Measurements from ENCODE around the gene ABCA13.

ABCA13 gene

DNA sequence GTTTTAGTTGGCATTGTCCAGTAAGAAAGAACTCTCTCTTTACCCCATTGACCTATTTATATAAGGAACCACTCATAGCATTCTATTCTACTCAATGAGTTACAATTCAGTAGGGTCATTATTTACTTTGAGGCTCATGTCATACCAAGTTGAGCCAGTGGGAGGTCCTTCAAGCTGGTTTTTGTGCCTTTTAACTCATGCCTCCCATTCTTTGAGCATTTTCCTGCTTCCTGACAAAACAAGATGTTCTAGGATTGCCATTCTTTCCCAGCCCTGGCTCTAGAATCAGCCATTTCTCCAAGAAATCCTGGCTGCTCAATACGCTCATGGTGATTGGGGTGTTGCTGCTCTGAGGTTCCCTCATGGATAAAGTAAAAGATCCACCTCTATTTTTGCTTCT lies 250.1 kb downstream of the ABCA13 start:
- no peak overlapping the region for H3K9ac ChIP-seq
- no peaks in the 10 kb centered on the region for H4K20me1 ChIP-seq (ENCODE audit: insufficient read depth)
- H2AFZ ChIP-seq (ENCODE audit: low read depth), result no peak overlapping the region
- no peaks in the 10 kb centered on the region for H3K79me2 ChIP-seq (ENCODE audit: insufficient read depth, low read depth)
- no peaks in the 10 kb centered on the region for H3K36me3 ChIP-seq (ENCODE audit: insufficient read depth)
- no peaks in the 10 kb centered on the region for H3K27me3 ChIP-seq (ENCODE audit: insufficient read depth, low read depth)
- TF ChIP-seq, protein P1, sequence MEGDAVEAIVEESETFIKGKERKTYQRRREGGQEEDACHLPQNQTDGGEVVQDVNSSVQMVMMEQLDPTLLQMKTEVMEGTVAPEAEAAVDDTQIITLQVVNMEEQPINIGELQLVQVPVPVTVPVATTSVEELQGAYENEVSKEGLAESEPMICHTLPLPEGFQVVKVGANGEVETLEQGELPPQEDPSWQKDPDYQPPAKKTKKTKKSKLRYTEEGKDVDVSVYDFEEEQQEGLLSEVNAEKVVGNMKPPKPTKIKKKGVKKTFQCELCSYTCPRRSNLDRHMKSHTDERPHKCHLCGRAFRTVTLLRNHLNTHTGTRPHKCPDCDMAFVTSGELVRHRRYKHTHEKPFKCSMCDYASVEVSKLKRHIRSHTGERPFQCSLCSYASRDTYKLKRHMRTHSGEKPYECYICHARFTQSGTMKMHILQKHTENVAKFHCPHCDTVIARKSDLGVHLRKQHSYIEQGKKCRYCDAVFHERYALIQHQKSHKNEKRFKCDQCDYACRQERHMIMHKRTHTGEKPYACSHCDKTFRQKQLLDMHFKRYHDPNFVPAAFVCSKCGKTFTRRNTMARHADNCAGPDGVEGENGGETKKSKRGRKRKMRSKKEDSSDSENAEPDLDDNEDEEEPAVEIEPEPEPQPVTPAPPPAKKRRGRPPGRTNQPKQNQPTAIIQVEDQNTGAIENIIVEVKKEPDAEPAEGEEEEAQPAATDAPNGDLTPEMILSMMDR (conservative IDR thresholded peaks at IDR 0.05; ENCODE audit: low read depth, low read length), result no peak
- H3K4me2 ChIP-seq, result no peak overlapping the region
- H3K4me1 ChIP-seq (ENCODE audit: low read depth, poor library complexity, severe bottlenecking), result no peaks in the 10 kb centered on the region
- H3K27ac ChIP-seq, result no peak overlapping the region
- no peak overlapping the region for H3K4me3 ChIP-seq (IDR thresholded peaks at IDR 0.05; ENCODE audit: insufficient read depth, low read depth, low read length)

DNA sequence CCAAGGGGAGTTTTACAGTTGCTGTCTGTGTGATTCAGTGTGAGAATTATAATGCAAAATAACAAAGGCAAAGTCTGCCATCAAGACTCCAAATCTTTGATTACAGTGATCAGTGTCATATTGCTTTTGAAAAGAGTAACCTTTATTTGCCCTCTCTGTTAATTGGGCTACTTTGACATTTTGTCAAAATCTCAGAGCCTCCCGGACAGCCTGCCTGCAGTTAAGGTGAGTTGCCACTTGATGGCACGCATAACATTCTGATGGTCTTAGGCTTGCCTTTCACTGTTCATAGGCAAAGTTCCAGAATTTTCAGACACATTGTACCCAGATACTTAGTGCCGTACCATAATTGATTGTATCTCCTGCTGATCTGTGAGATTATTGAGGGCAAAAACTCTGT lies 253.5 kb downstream of the ABCA13 start:
- Histone ChIP-seq H3K4me3 (IDR thresholded peaks at IDR 0.05; ENCODE audit: insufficient read depth, low read depth, low read length) (no peak overlapping the region), H3K4me1 (ENCODE audit: low read depth, poor library complexity, severe bottlenecking) (no peaks in the 10 kb centered on the region), H3K27me3 (ENCODE audit: insufficient read depth, low read depth) (no peaks in the 10 kb centered on the region), H3K27ac (no peak overlapping the region), H3K36me3 (ENCODE audit: insufficient read depth) (no peaks in the 10 kb centered on the region), H3K79me2 (ENCODE audit: insufficient read depth, low read depth) (no peaks in the 10 kb centered on the region), H3K9ac (no peak overlapping the region), H3K4me2 (no peak overlapping the region), H4K20me1 (ENCODE audit: insufficient read depth) (no peaks in the 10 kb centered on the region), H2AFZ (ENCODE audit: low read depth) (no peak overlapping the region)
- TF ChIP-seq, protein P1 (conservative IDR thresholded peaks at IDR 0.05; ENCODE audit: low read depth, low read length), result peak; percentile 72

DNA sequence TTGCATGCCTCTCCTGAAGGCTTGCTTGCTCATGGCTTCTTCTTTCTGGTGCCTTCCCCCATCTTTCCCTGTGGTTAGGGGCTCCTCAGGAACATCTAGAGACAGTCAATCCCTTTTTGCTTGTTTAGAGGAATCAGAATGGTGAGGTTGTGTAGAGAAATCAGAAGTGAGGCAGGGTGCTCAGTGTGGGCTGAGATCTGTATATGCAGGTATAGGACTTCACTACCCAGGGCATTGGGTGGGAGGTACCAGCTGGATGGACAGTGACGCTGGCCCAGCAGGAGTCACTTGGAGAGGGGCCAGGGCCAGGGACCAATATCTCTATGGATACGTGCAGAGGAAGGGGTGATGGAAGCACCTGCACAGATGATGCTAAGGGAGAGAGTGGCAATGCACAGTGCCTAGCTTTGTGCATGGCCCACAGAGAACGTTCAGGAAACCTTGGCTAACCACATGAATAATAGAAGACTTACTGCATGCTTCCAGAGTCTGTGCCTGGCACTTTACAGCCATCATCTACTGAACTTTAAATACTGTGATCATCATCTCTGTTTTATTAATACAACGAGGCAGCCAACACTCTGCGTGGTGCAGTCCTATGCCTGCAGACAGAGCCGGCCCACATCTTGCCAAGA lies 255.2 kb downstream of the ABCA13 start:
- H3K27me3 ChIP-seq (ENCODE audit: insufficient read depth, low read depth), result no peaks in the 10 kb centered on the region
- no peak overlapping the region for H3K27ac ChIP-seq

DNA sequence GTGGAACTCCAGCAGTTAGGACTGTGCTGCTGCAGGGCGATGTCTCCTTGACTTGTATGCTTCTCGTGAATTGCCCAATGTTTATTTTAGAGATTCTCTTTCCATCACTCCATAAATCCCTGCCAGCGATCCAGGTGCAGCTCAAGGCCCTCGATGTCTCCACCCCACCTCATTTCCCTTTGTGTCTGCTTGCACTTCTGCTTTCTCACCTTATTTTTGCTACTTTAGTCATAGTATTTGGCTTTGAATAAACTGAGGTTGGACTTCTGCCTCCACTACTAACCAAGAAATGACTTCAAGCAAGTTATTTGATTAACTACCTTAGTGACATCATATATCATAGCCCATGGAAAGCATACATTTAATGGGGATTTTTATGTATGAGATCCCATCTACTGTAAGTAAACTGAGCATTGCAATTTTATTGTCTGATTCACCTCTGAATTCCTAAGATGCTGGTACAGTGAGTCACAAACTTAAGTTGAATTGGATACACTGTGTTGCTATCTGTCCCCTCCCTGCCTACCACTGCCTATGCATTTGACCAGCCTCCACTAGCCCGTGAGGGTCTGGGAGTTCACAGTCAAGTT lies 255.8 kb downstream of the ABCA13 start:
- H3K4me3 ChIP-seq (IDR thresholded peaks at IDR 0.05; ENCODE audit: insufficient read depth, low read depth, low read length), result no peak overlapping the region
- TF ChIP-seq, protein P1 (conservative IDR thresholded peaks at IDR 0.05; ENCODE audit: low read depth, low read length), result no peak
- H3K4me1 ChIP-seq (ENCODE audit: low read depth, poor library complexity, severe bottlenecking), result no peaks in the 10 kb centered on the region
- H3K36me3 ChIP-seq (ENCODE audit: insufficient read depth), result no peaks in the 10 kb centered on the region
- no peaks in the 10 kb centered on the region for H3K79me2 ChIP-seq (ENCODE audit: insufficient read depth, low read depth)
- no peak overlapping the region for H3K27ac ChIP-seq
- no peaks in the 10 kb centered on the region for H4K20me1 ChIP-seq (ENCODE audit: insufficient read depth)
- no peak overlapping the region for H3K9ac ChIP-seq
- H3K27me3 ChIP-seq (ENCODE audit: insufficient read depth, low read depth), result no peaks in the 10 kb centered on the region
- H2AFZ ChIP-seq (ENCODE audit: low read depth), result no peak overlapping the region
- no peak overlapping the region for H3K4me2 ChIP-seq

More for the DNA sequence above, 255.2 kb downstream of the ABCA13 start:
- Histone ChIP-seq H3K4me2 (no peak overlapping the region), H4K20me1 (ENCODE audit: insufficient read depth) (no peaks in the 10 kb centered on the region), H3K36me3 (ENCODE audit: insufficient read depth) (no peaks in the 10 kb centered on the region), H3K4me3 (IDR thresholded peaks at IDR 0.05; ENCODE audit: insufficient read depth, low read depth, low read length) (no peak overlapping the region), H3K9ac (no peak overlapping the region), H2AFZ (ENCODE audit: low read depth) (no peak overlapping the region), H3K79me2 (ENCODE audit: insufficient read depth, low read depth) (no peaks in the 10 kb centered on the region), H3K4me1 (ENCODE audit: low read depth, poor library complexity, severe bottlenecking) (no peaks in the 10 kb centered on the region)
- TF ChIP-seq, protein P1 (conservative IDR thresholded peaks at IDR 0.05; ENCODE audit: low read depth, low read length), result no peak
